GM04503 (cell line): ENCODE measurements around the gene ONECUT2.
"Not testable (repeated sequence)": the region's sequence is repeated elsewhere in the genome, so short reads cannot be mapped to it uniquely, and the experiment has no call there.

Source experiments
- DNase-seq: peaks from one replicate; pipeline ENCODE4 v3.0.0-alpha.2; 2012; ENCODE audit warnings: low read depth

Gene ONECUT2

DNA sequence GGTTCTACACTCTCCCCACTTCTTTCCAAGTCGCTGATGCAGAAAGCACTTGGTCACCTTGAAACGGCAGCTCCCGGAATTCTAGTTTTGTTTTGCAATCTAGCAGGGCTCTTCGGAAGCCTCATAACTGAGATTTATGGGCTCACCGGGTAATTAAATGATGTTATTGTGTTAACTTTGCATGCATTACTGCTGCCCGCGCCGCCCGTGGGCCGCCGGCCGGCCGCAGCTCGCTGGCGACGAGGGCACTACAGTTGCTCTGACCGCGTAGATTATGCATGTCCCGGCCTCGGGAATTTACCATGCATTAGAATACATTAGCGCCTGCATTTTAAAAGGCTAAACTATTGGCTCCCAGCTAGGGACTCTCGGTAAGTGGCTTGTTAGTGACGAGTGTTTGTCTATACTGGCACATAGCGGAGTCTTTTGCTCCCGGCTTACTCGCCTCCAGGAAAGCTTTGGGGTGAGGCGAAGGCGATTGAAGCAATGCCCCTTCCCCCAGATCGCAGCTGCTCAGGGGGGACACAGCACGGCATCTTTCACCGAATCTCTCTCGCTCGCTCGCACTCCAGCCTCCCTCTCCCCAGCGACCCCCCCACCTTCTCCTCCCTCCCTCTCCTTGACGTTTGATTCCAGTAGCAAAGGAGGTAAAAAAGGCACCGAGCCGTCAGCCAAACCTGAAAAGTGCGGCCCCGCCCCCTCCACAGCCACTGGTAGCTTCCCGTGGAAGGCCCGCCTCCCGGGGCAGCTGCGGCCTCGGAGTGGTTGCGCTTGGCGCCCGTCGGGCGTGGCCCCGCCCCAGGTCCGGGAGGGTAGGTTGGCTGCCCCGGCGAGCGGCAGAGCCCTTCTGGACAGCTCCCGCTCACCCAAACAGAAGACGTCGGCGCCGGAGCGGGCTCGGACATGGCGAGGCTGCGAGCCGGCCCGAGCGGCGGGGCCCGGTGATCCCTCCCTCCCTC is at the start of gene ONECUT2:
TSS of gene ONECUT2 (plus strand) at position 839 of the 959 bp plus-strand sequence. CDS start 343 bp downstream, outside the sequence.
- peak; percentile 40 for DNase-seq

DNA sequence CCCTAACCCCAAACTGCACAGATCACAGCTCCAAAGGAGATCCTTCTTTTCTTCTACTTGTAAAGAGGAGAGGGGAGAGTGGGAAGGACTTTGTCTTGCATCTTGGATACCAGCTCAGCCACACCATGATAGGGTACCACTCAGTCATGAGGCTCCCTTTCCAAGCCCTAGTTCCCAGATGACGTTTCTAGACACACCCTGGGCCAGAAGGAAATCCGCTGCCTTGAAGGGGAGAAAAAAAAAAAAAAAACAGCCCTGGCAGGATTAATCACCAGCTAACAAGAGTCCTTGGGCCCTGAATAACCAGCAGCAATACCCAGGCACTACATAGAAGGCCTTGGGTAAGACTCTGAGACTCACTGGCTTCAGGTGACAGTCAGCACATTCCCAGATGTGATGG is 45.9 kb upstream of the ONECUT2 start:
- no peak for DNase-seq

GRCh38 chr18:57390044-57390443 is 45.1 kb upstream of the ONECUT2 start:
- no peak for DNase-seq

DNA sequence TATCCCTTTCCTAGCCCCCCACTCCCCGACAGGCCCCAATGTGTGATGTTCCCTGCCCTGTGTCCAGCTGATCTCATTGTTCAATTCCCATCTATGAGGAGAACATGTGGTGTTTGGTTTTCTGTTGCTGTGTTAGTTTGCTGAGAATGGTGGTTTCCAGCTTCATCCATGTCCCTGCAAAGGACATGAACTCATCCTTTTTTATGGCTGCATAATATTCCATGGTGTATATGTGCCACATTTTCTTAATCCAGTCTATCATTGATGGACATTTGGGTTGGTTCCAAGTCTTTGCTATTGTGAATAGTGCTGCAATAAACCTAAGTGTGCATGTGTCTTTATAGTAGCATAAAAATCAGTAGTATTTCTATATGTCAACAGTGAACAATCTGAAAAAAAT is 40.4 kb upstream of the ONECUT2 start:
- not testable (repeated sequence) for DNase-seq

GRCh38 chr18:57396831-57397230 is 38.3 kb upstream of the ONECUT2 start:
- DNase-seq: not testable (repeated sequence)

DNA sequence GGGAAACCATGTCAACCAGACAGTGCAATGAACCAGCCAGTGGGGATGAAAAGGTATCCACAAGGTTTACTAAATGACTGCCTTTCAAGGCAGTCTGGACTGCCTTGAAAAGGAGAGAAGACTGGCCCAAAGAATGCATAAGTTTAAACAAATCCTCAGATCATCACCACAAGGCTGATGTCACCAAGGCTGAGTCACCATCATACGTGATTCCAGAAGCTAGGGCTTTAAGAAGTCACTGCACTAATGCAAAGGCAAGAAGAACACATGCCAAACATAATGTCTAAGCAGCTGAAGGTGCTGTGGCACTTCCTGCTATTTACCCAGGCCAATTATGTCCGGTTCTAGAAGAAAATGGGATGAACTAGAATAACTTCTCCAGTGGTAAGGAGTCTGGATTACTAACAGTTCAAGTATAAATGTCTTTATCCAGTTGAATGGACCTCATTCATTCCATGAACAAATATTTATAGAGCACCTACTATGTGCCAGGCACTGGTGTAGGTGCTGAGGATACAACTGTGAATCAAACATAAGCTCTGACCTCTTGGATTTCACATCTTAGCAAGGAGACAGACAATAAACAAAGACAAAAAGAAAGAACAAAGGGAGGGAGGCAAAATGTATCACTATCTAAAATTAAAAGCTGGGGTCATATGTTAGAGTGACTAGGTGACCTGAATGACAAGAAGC is 37.6 kb upstream of the ONECUT2 start:
- DNase-seq: peak; percentile 8

DNA sequence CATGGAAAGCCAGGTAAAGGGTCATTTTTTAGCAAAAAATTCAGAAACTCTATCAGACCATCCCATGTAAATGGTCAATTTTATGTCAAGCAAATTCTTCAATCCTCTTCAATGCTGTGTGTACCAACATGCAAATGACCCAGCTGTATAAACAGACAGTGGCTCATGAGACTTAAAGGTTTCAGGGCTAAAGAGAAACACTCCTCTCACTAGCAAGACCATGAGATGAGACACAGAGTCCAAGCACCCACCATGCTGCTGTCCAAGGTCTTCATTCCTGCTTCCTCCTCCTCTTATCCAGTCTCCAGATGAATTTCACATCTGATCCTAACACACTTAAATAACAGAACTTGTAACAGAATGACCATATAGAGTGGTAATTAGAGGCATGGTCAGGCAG is 30.8 kb upstream of the ONECUT2 start:
- no peak for DNase-seq

GRCh38 chr18:57409650-57410049 is 25.5 kb upstream of the ONECUT2 start:
- DNase-seq: no peak

- no peak for DNase-seq
These were observed 24.4 kb upstream of the ONECUT2 start for GRCh38 chr18:57410749-57411148.

DNA sequence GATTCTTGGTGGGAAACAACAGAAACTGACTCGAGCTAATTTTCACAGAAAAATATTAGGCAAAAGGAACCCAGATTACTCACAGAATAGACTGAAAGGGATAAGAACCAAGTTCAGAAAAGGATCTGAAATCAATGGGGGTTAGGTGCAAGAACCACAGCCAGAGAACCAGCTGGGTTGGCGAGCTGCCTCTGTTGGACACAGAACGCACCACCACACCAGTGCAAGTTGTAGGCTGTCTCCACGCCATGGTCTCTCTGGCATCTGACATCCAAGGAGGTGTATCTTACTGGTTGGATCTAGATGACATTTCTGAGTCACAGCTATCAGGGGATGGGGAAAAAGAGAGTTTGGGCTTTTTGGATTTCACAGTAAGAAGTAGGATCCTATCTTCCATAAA is 18.6 kb upstream of the ONECUT2 start:
- no peak for DNase-seq

GRCh38 chr18:57422313-57422872 is 12.8 kb upstream of the ONECUT2 start:
- DNase-seq: no peak

DNA sequence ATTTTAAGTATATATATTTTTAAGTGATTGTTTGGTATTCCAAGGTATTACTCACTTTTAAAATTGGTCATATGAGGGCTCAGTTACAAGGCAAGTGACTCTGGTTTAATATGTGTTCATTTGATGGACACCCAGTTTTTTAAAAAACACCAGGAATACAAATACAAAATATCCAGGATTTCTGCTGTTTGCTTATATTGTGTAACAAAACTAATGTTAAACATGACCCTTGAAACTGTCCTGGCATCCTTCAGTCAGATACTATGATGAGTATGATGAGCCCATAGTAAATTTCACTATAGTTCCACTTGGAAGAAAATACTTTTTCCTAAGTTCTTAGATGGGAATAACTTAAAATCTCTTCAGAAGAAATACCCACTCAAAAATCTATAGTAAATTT is 11.4 kb upstream of the ONECUT2 start:
- no peak for DNase-seq

DNA sequence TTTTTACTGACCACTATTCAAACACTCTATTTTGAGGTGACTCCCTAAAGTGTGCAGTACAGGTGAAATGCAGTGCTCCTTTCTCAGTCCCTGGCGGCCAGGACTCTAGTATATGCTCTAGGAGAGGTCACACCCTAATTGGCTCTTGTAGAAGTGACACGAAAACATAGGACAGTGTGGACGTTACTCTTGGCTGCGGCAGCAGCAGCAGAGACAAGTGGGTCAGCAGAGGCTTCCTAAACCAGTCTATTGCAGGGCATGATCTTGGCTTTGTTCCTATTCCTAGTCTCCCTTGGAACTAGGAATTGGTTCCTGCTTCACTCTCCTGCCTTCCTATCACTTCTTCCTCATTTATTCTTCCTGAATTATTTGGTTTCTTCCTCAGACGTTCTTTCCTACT is 10.1 kb upstream of the ONECUT2 start:
- DNase-seq: no peak

DNA sequence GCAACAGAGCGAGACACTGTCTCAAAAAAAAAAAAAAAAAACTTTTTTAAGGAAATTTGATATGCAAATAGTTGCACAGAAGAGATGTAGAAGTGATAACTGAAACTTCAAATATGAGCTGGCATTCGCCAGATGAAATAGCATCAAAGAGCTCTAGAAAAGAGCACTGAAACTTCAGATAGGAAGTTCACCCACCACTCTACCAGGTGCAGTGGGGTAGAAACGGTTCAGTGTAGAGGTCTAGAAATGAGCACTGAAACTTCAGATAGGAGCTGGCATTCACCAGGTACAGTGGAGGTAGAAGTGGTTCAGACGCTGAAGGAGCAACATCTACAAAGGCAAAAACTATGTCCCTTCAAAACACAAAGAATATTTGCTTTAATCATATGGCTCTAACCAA is 9.0 kb upstream of the ONECUT2 start:
- no peak for DNase-seq

DNA sequence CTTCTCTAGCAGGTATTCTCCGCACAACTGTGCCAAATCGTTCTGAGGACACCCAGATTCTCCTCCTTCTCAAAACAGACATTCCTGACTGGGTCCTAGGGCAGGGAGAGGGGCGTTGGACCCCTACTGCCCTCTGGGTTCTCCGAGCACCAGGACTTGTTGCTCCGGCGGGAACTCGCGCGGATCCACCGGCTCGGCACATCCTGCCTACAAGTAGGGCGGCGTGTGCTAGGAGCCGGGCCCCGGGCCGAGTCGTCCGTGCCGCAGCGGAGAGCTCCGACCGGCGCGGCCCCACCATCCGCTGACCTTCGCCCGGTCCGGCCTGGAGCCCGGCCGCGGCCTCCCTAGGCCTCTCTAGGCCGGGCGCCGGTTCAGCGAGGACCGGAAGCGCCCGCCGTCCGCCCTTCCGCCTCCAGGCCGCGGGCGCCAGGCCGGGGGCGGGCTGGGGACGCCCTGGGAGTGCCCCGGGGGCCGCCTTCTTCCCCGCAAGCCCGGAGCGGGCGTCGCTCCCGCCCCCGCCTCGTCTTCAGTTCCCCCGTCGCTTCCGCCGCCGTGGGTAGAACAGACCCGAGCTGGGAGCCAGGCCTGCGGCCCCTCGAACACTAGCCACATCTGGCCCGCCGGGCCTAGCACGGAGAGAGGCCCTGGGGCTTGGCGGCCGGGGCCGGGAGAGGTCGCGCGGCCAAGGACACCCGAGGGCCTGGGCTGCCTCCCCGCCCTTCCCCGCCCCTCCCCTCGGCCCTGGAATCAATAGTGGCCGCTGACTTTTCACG is 7.6 kb upstream of the ONECUT2 start:
- DNase-seq: no peak

DNA sequence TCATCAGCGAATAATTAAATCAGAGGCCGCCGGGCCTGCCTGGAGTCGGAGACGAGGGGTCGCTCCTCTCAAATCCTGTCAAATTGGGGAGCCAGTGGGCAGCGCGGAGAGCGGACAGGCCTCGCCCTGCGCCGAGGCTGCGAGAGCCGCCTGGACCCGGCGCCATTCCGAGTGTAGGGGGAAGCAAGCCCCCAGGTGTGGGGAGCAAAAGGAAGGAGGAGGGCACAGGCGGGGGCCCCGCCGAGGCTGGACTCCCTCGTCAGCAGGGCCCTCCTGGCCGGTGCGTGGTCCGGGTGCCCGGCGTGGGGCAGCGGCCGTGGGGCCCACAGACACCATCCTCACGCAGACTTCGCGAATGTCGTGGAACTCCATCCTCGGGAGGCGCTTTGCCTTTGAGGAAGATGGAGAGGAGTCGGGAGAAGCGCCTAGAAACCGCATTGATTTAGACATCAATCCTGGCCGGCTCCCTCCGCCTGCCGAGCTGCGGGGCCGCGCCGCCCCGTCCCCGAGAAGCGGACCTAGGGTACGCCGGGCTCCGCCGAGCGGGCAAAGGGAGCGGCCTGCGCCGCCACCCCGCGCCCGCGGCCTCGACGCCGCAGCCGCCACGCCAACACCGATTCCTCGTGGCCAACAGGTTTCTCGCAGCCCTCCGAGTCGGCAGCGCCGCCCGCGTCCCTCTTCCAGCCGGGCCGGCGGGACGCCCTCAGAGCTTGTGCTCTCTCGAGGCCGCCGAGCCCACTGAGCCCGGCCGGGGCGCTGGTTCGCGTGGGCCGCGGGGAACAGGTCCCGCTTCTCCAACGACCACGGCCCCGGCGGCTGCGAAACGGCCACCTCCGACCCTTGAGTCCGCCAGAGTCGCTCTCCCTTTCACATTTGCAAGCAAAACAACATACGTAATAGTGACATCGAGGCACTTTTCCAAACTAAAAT is 6.7 kb upstream of the ONECUT2 start:
- DNase-seq: no peak

- DNase-seq: no peak
These were observed 5.8 kb upstream of the ONECUT2 start for GRCh38 chr18:57429167-57430078.

DNA sequence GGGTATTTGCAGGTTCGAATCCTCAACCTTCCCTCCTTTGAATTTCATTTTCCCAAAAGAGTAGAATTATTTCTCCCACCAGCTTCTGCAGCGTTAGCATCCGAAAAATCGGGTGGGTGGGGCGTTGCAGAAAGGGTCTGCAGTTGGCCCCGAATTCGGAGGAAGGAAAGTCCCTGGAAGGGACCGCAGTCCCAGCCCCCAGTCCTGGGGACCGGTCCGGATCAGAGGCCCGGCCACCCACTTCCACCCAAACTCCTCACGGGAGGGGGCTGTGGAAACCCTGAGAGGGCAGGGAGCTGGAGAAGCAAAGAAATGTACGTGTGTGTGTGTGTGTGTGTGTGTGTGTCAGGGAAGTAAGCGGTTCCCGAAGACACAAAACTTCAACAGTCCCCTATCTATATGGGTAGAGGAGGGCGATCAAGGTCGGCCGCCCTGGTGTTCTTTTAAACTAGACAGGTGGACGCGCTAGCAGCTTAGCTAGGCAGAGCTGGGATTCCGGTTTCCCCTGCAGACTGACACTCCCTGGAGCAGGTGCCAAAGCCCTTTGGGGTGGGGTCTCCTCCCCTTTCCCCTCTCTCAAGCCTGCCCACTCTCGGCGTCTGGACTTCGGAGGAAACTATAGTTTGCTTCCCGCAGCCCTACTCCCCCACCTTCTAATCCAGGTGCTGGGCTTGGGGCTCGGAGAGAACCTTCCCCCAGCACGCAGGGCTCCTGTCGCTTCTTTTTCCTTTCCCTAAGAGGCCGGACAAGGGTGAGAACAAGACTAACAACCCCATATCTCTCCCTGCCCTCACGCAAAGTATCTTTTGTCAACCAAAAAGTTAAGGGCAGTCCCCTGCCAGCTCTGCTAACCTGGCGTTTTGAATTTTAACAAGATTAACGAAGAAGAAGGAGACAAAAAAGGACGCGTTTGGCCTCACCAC is 4.8 kb upstream of the ONECUT2 start:
- no peak for DNase-seq

DNA sequence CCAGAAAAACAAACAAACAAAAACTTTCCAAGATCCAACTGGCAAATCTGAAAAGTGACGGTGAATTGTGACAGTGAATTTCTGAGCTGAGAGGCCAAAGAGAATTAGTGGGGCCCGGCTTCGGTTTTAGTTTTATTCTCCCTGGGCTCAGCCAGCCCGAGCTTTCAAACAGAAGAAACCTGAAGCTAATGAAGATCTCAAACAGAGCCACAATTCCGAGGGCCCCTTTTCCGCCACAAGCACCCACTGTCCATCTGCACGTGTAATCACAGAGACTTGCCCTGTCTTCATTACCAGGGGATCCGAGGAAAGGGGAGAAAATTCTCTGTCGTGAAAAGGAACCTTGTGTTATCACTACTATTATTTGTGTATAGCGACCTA is 4.2 kb upstream of the ONECUT2 start:
- no peak for DNase-seq
